Renal pelvis (tissue), 4 donors: Measurements from ENCODE around the gene THRA. TPM values are rescaled to one million over a fixed set of nuclear protein-coding genes. Genes with fewer than 3 reads are reported as not detected.

ENCODE experiments used
- DNase-seq: peaks from one replicate; pipeline ENCODE4 v3.0.0-alpha.2; 2013
- polyA plus RNA-seq, 3 donors: library from polyadenylated mRNA; unstranded; fragments of 120-200 nt; gene quantifications; one replicate each; pipeline ENCODE4 v1.2.1, GENCODE V29; 2013; ENCODE audit not compliant: insufficient read length in 3 of 3

THRA gene
- polyA plus RNA-seq, 3 donors = 52.0 to 58.3 (median 55.5) TPM

DNA sequence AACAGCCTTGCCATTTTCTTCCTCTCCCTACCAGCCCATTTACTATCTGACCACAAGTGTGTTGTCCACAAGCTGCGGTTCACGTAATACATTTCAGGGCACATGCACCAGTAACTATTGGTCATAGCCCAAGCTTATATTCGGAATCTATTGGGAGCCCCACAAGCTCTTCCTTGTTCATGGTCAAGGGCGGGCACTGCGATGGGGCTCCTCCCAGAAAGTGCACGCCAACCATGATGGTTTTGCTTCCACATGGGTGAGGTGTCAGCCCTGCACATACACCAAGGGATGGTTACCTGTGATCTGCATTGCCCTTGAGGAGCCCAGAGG is 12.1 kb downstream of the THRA start:
- no peak for DNase-seq

DNA sequence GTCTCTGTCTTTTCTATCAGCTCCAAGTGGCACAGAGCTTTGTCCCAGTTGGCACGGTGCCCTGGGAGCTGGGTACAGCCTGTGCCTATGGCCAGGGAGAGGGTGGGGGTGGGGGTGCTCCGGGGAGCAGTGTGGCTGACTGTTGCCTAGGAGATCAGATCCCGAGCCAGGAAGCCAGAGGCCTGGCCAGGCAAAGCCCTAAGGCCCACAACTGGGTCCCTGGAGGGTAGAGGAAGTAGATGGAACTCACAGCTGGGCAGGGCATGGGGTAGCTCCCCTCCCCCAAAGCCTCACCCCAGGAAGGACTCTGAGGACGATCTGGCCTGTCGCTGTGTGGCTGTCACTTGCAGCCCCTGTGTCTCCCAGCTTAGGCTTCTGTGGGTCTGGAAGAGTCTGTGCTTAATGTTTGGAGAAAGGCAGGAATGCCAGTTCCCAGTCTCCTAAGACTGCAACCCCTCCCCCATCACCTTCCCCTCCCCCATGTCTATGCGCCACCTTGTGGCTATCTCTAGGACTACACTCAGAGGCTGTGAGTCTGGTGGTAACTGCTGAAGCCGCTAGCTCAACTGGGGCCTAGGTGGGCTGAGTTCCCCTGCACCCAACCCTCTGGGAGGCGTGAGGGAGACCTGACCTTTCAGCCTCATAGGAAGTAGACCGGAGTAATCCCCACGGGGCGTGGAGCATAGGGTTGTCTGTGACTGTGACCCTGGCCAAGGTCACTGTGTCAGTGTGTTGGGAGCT is 12.6 kb downstream of the THRA start:
- DNase-seq = no peak

DNA sequence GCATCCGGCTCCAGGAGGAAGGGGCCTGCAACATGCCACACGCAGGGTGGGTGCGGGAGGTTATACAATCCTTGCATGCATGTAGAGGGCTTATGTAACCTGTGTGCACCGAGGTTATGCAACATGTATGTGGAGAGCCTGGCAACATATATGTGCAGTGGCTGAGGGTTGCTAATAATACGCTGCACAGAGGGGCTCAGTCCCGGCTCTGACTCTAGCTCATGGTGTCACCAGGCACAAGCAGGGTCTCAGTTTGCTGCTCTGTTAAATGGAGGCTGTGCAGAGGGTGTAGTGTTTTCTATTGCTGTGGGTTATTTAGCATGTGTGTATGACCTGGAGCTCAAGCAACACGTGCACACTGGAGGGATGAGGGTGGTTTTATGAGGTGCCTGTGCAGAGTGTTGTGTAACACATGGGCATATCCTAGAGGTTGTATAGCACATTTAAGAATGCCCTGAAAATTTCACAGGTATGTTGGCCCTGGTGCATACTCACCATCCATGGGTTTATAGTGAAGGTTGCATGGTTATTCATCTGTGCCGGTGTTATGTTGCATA is 13.3 kb downstream of the THRA start:
- no peak for DNase-seq

DNA sequence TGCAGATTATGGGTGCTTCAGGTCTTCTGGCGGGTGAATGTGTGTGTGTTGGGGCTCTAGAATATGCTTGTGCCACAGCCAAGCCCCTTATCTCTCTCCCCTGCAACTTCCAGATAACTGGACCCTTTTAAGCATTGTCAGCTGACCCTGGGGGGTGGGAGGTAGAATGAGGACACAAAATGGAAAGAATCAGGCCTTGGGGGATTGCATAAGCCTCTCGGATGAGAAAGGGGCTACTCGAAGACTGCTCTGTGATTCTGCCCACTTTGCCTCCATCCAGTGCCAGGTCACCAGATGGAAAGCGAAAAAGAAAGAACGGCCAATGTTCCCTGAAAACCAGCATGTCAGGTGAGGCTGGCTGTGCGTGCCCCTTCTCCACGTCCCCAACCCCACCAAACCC is 13.8 kb downstream of the THRA start:
- no peak for DNase-seq

DNA sequence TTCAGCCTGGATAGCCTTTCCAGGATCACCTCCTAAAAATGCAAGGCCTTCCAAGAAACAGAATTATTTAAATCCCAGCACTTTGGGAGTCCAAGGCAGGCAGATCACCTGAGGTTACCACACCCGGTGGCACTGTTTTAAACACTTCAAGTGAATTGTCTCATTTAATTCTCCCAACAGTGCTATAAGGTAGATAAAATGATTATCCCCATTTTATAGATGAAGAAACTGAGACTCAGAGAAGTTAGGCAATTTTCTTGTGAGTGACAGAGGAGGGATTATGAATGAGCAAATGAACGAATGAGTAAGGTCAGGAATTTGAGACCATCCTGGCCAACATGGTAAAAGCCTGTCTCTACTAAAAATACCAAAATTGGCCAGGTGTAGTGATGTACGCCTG is 16.8 kb downstream of the THRA start:
- DNase-seq = no peak

DNA sequence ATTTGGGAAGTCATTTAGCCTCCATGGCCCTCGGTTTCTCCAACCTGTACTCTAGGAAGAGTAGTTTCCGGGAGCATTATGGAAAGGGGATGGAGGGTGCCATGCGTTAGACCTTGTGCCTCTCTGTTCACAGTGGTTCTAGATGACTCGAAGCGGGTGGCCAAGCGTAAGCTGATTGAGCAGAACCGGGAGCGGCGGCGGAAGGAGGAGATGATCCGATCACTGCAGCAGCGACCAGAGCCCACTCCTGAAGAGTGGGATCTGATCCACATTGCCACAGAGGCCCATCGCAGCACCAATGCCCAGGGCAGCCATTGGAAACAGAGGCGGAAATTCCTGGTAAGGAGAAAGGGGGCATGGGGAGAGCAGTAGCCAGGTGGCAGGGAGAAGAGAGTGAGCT is 21.7 kb downstream of the THRA start:
- no peak for DNase-seq

DNA sequence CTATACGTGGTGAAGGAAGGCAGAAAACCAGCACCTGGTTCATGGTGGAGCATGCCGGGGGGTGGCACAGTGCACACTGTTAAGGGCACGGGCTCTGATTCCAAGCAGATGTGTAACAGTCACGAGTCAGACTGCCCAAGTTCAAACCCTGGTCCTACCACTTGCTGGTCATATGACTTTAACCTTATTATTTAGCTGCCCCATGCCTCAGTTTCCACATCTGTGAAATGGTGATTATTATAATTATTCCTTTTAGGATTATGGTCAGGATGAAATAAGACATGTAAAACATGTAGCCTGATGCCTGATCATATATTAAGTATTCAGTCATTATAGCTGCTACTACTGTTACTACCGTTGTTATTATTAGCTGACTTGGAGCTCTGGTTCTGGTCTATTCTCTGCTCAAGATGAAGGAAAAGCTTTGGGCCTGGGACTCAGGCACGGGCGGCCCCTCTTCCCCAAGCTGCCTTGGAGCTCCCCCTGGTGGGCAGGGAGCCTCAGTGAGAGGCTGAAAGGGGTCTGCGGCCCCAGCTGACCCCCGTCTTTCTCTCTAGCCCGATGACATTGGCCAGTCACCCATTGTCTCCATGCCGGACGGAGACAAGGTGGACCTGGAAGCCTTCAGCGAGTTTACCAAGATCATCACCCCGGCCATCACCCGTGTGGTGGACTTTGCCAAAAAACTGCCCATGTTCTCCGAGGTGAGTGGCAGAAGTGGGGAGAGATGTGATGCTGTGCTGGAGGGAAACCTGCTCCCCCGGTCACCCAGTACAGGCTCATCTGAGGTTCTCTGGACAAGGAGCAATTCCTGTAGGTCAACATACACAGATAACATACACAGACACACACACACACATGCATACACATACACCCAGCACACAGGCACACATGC is 23.6 kb downstream of the THRA start:
- DNase-seq = no peak

DNA sequence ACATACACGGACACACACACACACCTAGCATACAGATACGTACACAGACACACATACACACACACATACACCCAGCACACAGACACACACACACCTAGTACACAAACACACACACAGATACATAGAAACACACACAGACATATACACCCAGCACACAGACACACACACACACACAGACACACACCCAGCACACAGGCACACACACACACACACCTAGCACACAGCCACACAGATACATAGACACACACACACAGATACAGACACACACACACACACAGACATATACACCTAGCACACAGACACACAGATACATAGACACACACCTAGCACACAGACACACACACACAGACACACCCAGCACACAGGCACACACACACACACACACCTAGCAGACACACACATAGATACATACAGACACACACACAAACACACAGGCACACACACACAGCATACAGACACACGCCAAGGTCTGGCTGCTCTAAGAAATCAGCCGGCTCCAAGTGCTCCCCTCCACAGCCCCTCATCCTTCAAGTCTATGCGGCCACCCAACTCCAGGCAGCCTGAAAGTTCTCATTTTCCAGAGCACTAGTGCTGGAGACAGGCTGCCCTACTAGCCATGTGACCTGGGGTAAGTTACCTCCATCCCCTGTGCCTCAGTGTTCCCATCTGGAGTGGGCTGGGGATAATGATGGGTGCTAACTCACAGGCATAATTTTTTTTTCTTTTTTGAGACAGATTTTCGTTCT is 24.5 kb downstream of the THRA start:
- no peak for DNase-seq

DNA sequence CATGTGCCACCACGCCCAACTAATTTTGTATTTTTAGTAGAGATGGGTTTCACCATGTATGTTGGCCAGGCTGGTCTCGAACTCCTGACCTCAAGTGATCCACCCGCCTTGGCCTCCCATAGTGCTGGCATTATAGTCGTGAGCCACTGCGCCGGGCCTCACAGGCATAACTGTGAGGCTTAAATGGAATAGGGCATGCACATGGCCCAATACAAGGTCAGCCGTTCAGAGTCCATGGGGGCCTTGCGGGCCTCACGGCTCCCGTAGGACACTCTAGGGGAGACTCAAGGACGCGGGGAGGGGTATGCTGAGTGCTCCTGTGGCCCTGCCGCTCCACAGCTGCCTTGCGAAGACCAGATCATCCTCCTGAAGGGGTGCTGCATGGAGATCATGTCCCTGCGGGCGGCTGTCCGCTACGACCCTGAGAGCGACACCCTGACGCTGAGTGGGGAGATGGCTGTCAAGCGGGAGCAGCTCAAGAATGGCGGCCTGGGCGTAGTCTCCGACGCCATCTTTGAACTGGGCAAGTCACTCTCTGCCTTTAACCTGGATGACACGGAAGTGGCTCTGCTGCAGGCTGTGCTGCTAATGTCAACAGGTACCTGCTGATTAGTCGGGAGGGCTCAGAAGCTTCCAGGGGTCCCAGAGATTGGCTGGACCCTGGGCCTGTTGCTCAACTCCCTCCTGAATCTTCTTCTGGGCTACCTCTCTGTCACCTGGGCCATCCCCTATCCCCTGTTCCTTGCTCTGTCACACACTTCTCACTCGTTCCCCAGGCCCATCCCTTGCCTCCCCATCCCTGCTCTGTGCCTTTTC is 25.3 kb downstream of the THRA start:
- DNase-seq = no peak

DNA sequence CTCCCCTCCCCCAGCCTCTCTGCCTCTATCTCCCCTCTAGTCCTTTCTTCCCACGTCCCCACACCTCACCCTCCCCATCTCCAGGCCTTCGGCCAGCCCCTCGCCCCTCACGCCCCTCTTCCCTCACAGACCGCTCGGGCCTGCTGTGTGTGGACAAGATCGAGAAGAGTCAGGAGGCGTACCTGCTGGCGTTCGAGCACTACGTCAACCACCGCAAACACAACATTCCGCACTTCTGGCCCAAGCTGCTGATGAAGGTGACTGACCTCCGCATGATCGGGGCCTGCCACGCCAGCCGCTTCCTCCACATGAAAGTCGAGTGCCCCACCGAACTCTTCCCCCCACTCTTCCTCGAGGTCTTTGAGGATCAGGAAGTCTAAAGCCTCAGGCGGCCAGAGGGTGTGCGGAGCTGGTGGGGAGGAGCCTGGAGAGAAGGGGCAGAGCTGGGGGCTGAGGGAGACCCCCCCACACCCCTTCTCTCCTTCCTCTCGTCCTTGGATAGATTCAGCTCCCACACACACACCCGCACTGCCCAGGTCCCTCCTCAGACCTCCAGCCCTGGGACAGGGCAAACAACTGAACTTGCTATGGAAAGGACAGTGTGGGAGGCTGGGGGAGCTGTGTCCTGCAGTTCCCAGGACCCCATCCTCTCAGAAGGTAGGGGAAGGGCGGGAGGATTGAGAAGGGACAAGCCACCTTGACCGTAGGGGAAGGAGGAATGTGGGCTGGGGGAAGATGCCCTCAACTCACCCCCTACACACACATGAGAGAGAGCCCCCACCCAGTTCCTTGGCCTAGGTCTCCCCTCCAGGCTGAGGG is 26.5 kb downstream of the THRA start:
- no peak for DNase-seq

DNA sequence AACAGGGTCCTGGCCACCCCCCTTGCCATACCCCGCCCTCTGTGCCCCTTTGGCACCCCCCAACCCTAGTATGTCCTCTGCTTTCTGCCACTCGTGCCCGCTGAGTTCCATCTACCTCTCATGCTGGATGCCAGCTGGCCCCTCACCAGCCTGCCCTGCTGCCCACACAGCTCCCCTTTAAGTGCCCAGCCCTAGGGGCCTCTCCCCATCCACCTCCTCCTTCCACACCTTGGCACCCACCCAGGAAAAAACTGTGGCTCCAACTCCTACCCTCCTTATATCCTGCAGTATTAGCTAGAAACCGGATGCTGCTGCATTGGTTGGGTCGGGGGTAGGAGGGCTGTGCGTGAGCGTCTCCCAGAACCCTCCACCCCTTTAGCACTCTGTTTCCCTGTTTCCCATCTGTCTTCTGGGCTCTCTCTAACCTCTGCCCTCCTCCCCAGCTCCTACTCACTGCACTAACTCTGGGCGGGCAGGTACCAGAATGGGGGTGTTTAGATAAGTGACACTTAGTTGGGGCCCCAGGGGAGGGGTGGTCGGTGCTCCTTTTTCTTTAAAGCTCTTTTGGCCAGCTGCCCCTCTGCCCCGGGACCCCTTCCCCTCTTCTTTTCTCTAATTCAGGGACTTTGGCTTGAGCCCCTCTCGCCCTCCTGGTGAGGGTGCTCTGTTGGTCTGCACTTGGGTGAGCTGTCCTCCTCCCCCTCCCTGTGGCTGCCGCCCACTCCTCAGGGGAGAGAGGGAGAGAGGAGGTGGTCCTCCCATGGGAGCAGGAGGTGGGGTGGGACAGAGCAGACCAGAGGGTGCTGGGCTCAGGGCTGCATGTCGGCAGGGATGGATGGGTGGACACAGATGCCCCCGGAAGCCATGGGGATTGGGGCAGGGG is 27.7 kb downstream of the THRA start:
- no peak for DNase-seq

DNA sequence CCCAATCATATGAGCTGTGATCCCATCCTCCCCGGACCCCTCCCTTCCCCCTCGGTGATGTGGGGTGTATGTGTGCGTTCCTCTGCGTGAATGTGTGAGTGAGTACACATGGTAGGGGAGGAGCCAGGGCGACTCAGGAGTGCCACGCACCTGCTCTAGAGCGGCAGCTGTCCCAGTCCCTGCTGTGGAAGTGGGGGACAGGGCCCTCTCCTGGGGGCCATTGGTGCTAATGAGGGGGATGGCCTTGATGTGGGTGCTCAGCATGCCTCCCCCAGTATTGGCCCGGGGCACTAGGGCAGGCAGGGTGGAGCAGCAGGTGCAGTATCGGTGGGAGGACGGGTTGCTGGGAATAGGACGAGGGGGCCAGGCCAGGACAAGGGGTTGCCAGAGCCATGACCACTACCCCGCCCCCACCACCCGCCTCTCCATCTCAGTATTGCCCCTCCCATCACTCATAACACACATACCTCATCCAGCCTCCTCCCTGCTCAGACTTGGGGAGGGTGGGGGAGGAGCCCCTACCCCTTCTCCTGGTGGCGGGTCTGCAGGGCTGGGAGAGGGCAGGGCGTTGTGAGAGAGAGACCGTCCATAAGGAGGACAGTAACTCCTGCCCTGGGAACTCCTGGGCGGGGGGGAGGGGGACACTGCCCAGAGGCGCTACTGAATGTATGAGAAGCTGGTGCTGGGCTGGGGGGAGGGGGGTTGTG is 29.1 kb downstream of the THRA start:
- no peak for DNase-seq

DNA sequence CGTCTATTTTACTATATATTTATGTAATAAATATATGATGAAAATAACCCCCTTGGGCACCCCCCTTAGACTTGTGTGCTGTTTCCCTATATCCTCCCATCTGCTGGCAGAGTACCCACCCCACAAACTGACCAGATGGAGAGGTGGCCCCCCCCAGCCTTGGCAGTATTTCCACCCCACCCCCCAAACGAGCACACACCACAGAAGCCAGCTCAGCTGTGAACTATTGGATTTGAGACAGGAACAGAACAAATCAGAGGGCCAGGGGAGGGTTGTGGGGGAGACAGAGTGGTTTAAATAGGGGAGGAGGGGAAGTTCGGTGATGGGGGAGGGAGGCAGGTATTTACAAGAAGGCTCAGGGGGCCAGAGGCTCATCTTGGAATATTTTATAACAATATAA is 29.8 kb downstream of the THRA start:
- DNase-seq = no peak

DNA sequence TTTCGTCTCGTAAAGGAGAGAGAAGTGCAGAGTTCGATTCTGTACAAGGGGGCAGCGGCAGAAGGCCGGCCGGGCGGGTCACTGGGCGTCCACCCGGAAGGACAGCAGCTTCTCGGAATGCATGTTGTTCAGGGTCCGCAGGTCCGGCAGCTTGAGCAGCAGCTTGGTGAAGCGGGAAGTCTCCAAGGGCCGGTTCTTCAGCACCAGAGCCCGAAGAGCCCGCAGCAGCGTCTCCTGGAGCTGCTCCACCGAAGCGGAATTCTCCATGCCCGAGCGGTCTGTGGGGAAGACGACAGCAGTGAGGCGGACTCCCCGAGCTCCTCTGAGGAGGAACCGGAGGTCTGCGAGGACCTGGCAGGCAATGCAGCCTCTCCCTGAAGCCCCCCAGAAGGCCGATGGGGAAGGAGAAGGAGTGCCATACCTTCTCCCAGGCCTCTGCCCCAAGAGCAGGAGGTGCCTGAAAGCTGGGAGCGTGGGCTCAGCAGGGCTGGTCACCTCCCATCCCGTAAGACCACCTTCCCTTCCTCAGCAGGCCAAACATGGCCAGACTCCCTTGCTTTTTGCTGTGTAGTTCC is 30.3 kb downstream of the THRA start:
- no peak for DNase-seq

DNA sequence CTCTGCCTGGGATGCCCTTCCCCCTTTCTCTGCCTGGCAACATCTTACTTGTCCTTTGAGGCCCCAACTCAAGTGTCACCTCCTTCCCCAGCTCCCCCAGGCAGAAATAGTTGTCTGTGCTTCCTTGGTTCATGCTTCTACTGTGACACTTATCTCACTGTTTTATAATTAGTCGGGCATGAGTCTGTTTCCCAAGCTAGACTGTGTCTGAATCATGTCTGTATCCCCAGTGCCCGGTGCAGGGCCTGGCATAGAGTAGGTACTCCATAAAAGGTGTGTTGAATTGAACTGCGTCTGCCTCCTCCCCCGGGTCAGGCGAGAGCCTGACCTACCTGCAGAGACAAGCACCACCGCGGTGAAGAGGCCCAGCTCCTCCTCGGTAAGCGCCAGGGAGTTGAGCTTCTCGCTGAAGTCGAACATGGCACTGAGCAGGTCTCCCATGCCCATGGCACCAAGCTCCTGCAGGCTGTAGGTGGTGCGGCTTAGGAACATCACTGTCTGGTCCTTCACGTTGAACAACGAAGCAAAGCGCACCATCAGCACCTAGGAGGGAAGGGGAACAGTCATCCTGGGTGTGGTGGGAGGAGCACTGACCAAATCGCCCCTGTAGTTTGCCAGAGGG is 30.9 kb downstream of the THRA start:
- DNase-seq = no peak

DNA sequence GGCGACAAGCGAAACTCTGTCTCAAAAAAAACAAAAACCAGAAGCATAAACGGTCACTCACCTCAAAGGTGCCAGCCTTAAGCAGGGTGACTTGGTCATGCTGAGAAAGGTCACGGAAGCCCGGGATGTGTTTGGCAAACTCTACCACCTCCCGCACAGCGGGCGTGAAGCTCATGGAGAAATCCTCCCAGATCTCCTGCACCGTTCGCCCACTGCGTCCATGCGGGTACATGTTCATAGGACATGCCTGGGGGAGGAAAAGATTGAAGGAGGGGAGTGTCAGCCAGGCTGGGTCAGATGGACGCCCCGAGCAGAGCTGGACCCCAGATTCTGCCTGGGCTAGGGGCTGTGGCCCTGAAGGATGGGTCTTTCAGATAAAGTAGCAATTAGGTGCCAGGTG is 32.1 kb downstream of the THRA start:
- no peak for DNase-seq

DNA sequence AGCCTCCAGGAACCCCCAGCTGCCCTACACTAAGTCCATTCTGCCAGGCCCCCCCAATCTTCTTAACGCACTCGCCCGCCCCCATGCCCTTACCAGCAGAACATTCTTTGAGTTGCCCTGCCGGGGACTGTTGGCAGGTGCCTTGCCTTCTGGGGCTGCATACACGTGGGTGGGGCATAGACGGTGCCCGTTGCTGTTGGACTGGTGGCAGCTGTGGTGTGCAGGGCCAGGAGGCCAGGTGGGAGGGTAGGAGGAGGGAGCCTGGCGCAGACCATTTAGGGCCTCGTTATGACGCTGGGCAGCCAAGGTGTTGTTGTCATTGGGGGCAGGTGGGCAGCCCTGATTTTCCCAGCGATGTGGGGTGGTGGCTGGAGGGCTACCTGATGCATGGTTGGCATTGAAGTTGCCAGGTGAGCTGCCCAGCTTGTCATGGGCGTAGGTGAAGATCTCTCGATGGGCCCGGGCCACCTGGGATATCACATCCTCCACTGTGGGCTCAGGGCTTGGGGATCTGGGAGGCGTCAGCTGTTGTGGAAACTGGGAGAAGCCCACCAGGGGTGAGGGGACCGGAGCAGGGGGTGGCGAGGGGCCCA is 32.7 kb downstream of the THRA start:
- DNase-seq = no peak
